Activated gamma-delta T cell treated with anti-CD3 and anti-CD28 coated beads, Interleukin-2, amount 50 U/mL, for 16 hours (primary cell): Measurements from ENCODE around the gene IRF9.

Experiments used
- DNase-seq: peaks from one replicate; pipeline ENCODE4 v3.0.0-alpha.2; 2020; ENCODE audit warnings: low read depth

IRF9 gene

DNA sequence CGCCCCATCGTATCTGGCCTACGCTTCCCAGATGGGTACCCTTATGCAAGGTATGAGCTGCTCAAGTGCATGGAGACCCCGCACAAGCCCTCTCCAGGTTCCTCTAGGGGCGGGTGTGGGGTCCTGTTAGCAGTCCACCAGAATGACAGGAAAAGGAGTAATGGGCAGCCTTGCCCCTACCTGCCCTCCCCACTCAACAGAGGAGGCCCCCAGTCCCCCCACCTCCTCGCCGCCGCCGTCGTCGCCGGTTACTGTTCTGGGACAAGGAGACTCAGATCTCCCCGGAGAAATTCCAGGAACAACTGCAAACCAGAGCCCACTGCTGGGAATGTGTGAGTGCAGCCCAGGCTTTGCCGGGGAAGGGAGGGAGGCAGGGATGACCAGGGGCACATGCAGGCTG lies 16.8 kb downstream of the IRF9 start:
- no peak for DNase-seq

DNA sequence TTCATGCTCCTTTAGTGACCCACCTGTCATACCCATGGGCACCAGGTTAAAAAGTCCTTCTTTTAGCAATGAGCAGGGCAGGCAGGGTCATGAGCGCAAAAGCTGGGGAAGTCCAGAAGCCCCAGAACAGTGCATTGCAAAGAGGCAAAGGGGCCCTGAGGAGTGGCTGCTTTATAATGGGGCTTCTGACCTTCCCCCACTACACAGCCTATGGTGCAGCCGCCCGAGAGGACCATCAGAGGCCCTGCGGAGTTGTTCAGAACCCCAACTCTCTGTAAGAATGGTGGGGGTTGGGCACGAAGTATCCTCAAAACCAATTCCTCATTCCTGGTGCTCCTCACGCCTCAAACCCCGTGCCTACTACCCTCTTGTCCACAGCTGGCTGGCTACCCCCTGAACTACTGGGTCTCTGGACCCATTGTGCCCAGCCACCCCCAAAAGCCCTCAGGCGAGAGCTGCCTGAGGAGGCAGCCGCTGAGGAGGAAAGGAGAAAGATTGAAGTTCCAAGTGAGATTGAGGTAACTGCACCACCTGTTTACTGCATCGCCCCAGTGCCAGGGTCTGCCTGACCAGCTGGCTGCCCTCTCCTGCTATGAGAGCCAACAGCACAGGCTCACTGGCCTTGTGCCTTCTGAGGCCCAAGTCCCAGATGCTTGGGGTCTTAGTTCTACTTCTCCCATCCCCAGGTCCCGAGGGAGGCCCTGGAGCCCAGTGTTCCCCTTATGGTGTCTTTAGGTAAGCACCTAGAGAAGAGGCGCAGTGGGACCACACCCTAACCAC lies 17.5 kb downstream of the IRF9 start:
- DNase-seq: no peak

DNA sequence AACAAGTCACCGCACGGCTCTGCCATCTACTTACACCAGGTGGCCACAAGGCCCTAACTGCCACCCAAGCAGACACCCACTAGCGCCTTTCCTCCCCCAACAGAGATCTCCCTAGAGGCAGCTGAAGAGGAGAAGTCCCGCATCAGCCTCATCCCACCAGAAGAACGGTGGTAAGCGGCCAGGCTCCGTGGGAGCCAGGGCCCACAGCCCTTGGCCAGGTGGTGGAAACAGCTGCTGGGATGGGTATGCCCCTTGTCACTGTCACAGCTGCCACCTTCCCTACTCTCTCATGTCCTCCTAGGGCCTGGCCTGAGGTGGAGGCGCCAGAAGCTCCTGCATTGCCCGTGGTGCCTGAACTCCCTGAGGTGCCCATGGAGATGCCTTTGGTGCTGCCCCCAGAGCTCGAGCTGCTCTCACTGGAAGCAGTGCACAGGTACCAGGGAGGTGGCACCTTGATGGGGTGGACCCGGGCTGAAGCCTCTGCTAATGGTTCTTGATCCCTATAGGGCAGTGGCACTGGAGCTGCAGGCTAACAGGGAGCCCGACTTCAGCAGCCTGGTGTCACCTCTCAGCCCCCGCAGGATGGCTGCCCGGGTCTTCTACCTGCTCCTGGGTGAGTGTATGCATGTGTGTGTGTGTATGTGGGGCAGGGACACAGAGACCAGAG lies 18.4 kb downstream of the IRF9 start:
- DNase-seq: no peak

- no peak for DNase-seq
These were observed 19.1 kb downstream of the IRF9 start for GRCh38 chr14:24179961-24180796.

GRCh38 chr14:24181371-24182077 lies 20.5 kb downstream of the IRF9 start:
- no peak for DNase-seq

DNA sequence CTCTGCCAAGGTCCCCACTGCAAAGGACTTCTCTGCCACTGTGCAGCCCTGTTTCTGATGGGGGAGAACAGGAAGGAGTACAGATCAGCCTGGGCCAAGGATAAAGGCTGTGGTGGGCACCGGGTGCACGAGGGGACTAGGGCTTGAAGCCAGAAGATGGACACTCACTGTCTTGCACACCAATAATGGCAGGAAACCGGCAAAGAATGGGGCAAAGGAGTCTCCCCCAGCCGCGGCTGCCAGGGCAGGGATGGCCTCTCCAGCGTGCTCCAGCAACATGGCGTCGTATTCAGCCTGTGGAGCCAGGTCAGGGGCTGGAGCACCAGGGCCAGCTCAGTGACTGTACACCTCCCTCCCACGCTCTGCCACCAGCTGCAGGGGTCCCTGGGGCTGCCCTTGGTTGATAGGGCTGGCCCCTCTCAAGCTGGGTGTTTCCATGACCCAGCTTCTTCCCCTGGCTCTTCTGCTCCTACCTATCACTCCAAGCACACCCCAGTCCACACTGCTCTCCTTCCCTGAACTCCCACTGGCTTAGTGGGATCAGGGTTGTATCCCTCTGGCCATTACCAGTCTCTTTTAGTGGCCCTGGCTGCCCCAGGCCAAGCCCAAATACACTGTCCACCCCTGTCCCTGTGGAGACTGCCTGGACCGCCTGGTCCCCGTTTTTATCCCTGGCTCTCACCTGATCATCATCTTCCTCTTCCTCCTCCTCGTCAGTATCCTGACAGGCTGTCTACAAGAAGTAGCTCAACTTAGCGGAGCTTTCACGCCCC lies 21.2 kb downstream of the IRF9 start:
- no peak for DNase-seq

GRCh38 chr14:24183014-24183481 lies 22.0 kb downstream of the IRF9 start:
- DNase-seq: no peak

DNA sequence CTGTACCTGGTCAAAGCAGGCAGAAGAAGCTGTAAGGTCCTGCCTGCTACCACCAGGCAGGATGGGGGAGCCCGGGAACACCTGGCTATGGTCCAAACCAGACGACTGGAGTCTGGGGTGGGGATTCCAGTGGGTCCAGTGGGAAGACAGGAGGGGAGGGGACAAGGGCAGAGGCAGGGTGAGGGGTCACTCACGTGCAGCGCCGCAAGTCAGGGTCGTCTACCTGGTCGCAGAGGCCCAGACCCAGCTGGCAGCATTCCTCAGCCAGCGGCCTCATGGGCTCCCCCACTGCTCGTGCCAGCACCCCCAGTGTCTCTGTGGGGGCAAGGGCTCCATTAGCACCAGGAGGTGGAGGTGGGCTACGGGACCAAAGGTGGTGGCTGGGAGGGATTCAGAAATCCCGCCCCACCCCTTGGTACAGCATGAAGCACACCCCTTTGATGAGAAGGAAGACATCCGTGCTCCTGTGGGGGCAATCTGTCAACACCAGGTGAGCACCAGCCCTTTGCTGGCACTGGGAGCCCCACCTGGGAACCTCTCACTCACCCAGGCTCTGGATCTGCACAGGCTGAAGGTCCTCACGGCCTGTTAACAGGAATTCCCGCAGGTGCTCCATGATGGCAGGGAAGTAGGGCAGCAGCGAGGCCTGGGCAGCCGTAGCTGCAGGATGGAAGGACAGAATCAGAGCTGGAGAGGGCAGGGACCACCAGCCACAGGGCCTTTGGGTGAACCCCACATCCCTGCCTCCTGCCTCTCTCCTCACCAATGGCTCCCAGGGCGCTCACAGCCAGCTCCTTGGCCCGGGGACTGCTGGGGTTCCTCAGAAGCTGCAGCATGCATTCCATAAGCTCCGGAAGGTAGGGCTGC lies 23.3 kb downstream of the IRF9 start:
- no peak for DNase-seq

DNA sequence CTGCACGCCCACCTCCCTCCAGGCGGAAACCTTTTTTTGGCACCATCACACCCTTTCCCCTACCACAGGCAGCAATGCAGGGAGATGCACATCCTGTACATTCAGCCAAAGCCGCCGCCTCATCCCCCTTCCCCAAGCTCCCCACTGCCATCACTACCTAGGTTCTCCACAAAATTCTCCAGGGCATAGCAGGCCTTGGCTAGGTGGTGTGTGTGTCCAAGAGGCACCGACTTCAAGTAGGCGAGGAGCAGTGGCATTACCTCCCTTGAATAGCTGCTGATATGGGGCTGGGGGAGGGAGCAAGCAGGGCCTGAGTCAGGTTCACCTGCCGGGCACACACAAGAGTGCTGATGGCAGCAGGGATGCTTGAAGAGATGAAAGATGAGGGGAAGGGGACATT lies 24.0 kb downstream of the IRF9 start:
- DNase-seq: no peak

DNA sequence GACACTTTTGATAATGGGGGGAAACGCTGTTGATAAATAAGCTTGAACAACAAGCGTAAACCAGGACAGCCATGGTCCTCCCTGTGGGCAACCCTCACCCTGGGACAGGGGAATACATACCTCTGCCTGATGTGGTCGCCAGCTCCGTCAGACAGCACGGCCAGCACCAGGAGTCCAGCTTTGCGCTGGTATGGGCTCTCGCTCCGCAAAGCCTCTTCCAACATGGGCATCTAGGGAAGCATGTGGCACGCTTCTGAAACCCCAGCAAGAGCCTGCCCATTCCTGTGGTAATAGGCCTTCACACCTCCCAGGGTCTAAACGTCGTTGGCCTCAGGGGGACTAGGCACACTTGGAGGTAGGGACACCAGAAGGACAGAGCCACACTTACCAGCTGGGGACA lies 24.7 kb downstream of the IRF9 start:
- no peak for DNase-seq

DNA sequence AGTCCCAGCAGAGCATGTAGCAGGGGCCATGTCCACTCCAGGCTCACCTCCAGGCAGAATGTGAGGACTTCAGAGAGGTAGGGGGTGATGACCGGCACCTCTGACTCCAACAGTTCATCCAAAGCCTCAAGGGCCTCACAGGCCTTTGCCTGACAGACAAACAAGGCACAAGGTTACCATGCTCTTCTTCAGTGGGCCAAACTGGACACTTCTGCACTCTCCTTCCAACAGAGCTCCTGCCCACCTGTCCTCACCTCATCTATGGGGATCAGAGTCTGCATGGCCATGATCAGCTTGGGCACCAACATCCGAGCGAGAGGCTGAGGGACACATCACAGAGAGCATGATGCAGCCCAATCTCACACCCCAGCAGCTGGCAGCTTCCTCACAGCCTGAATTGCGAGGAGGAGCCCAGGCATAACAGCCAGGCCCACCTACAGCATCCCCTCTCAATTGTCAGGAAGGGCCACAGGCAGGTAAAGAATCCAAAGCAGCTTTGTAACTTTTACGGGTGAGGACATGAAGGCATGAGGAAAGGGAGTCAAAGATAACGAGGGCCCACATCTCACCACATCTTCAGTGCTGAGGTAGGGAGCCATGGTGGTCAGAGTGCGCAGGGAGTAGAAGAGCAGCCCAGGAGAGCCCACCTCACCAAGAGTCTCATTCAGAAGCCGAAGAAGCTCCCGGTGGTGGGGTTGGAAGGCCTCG lies 25.9 kb downstream of the IRF9 start:
- no peak for DNase-seq

GRCh38 chr14:24187539-24187915 lies 26.5 kb downstream of the IRF9 start:
- DNase-seq: no peak

- peak; percentile 92 for DNase-seq
These were observed 27.4 kb downstream of the IRF9 start, which contains the start of gene IPO4 for GRCh38 chr14:24188251-24189058. IPO4 (minus strand) TSS chr14:24188816; CDS start chr14:24188787, 29 bp downstream.

GRCh38 chr14:24189059-24189375 lies 28.0 kb downstream of the IRF9 start:
- DNase-seq: no peak

- no peak for DNase-seq
These were observed 28.4 kb downstream of the IRF9 start for GRCh38 chr14:24189460-24189859.

DNA sequence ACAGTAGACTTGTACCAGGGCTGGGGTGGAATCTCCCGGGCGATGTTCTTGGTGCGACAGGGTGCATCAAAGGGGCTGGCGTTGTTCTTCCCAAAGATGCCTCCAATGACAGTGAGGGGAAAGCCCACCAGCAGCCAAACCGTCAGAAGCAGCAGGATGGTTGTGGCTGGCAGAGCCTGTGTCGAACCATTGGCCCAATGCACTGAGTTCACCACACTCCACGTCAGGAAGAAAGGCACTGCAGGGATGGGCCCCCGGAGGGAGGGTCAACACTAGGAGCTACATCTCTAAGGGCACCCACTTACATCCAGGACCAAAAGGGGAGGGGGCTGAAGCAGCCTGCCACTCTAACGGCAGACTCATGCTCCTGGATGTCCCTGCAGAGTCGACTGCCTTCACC lies 29.4 kb downstream of the IRF9 start:
- no peak for DNase-seq

GRCh38 chr14:24192933-24193332 lies 31.9 kb downstream of the IRF9 start:
- DNase-seq: no peak

DNA sequence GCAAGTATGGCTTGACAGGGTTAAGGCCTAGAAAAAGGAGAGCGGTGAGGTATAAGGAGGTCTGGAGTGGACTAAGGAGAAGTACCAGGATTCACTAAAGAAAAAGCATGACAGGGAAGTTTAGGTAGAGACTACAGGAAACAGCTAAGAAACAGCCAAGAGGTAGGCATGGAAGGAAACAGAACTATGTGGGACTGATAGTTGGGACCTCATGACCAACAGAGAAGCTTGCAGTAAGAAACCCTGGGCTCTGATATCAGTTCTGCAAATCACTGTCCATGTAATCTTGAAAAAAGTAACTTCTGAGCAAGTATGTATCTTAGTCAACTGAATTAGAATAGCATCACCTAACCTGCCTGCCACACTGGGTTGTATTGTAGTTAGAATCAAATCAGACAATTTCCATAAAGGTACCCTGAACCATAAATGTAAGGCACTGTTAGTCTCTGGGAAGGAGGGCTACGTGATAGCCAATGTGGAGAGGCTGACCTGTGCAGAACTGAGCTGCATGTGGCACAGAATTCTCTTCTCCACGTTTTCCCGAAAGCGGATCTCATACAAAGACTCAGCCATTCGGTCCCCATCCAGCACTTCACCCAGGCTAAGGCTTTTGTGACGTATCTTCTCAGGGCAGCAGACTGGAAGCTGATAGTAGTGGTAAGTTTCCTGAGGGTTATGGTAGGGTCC lies 33.3 kb downstream of the IRF9 start:
- no peak for DNase-seq

GRCh38 chr14:24194873-24195185 lies 33.8 kb downstream of the IRF9 start:
- no peak for DNase-seq
